Measurements from ENCODE around the gene PANK4. TPM values are rescaled to one million over a fixed set of nuclear protein-coding genes. Genes with fewer than 3 reads are reported as not detected.

PANK4 gene
- total and polyA plus RNA-seq, 2 of the 8 experiments (the other 6 are each of a cell fraction or from before 2014, with no cell fraction given), result 20.1 to 29.7 TPM

DNA sequence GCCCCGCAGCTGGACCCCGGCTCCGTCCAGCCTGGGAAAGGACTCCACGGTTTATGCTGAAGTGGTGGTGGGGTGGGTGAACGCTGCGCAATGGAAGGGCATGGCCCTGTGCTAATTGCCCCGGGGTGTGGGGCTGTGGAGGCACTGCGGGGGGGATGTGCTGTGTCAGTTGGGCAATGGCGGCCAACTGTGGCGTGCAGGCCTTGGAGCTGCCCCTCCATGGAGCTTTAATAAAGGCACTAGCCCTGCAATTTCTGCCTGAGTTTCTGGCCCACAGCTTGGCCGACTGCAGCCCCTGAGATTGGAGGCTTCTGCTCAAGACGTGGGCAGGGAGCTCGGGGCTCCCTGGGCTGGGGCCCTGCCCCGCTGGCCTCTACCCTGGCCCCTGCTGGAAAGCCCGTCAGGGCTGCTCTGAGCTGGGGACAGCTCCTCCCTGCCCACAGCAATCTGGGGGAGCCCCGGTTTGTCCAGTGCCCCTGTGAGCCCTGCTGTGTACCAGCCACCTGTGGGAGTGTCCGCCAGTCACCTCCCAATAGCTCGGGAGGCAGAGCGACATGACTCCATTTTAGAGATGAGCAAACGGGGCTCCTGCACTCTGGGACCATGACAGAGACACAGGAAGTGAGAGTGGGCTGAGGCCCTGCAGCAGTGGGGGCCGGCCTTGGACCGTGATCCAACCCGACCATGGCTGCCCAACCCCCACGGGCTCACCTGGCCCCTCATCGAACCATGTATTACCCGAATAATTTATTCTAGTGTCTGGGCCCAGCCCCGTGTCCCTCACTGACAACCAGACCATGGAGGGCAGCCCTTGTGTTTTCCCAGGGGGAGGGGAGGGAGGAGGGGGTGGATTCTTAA is 21.0 kb upstream of the PANK4 start (continued):
- TF ChIP-seq, protein P1, sequence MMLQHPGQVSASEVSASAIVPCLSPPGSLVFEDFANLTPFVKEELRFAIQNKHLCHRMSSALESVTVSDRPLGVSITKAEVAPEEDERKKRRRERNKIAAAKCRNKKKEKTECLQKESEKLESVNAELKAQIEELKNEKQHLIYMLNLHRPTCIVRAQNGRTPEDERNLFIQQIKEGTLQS (IDR thresholded peaks at IDR 0.05; ENCODE audit: insufficient read depth, low read depth, low read length), result no peak
- TF ChIP-seq SRF (IDR thresholded peaks at IDR 0.05; ENCODE audit: low read depth, low read length) (no peak), SUZ12 (IDR thresholded peaks at IDR 0.05; ENCODE audit: low read length) (no peak), CREB1 (IDR thresholded peaks at IDR 0.05) (no peak), YY1 (IDR thresholded peaks at IDR 0.05; ENCODE audit: low read depth, low read length) (peak; percentile 76; the same call in 1 of the 2 replicates), BACH1 (IDR thresholded peaks at IDR 0.05; ENCODE audit: low read length) (peak; percentile 16; the same call in 1 of the 2 replicates), EZH2 (IDR thresholded peaks at IDR 0.05; ENCODE audit: low read depth, low read length, severe bottlenecking) (no peak)
- TF ChIP-seq, protein P2, sequence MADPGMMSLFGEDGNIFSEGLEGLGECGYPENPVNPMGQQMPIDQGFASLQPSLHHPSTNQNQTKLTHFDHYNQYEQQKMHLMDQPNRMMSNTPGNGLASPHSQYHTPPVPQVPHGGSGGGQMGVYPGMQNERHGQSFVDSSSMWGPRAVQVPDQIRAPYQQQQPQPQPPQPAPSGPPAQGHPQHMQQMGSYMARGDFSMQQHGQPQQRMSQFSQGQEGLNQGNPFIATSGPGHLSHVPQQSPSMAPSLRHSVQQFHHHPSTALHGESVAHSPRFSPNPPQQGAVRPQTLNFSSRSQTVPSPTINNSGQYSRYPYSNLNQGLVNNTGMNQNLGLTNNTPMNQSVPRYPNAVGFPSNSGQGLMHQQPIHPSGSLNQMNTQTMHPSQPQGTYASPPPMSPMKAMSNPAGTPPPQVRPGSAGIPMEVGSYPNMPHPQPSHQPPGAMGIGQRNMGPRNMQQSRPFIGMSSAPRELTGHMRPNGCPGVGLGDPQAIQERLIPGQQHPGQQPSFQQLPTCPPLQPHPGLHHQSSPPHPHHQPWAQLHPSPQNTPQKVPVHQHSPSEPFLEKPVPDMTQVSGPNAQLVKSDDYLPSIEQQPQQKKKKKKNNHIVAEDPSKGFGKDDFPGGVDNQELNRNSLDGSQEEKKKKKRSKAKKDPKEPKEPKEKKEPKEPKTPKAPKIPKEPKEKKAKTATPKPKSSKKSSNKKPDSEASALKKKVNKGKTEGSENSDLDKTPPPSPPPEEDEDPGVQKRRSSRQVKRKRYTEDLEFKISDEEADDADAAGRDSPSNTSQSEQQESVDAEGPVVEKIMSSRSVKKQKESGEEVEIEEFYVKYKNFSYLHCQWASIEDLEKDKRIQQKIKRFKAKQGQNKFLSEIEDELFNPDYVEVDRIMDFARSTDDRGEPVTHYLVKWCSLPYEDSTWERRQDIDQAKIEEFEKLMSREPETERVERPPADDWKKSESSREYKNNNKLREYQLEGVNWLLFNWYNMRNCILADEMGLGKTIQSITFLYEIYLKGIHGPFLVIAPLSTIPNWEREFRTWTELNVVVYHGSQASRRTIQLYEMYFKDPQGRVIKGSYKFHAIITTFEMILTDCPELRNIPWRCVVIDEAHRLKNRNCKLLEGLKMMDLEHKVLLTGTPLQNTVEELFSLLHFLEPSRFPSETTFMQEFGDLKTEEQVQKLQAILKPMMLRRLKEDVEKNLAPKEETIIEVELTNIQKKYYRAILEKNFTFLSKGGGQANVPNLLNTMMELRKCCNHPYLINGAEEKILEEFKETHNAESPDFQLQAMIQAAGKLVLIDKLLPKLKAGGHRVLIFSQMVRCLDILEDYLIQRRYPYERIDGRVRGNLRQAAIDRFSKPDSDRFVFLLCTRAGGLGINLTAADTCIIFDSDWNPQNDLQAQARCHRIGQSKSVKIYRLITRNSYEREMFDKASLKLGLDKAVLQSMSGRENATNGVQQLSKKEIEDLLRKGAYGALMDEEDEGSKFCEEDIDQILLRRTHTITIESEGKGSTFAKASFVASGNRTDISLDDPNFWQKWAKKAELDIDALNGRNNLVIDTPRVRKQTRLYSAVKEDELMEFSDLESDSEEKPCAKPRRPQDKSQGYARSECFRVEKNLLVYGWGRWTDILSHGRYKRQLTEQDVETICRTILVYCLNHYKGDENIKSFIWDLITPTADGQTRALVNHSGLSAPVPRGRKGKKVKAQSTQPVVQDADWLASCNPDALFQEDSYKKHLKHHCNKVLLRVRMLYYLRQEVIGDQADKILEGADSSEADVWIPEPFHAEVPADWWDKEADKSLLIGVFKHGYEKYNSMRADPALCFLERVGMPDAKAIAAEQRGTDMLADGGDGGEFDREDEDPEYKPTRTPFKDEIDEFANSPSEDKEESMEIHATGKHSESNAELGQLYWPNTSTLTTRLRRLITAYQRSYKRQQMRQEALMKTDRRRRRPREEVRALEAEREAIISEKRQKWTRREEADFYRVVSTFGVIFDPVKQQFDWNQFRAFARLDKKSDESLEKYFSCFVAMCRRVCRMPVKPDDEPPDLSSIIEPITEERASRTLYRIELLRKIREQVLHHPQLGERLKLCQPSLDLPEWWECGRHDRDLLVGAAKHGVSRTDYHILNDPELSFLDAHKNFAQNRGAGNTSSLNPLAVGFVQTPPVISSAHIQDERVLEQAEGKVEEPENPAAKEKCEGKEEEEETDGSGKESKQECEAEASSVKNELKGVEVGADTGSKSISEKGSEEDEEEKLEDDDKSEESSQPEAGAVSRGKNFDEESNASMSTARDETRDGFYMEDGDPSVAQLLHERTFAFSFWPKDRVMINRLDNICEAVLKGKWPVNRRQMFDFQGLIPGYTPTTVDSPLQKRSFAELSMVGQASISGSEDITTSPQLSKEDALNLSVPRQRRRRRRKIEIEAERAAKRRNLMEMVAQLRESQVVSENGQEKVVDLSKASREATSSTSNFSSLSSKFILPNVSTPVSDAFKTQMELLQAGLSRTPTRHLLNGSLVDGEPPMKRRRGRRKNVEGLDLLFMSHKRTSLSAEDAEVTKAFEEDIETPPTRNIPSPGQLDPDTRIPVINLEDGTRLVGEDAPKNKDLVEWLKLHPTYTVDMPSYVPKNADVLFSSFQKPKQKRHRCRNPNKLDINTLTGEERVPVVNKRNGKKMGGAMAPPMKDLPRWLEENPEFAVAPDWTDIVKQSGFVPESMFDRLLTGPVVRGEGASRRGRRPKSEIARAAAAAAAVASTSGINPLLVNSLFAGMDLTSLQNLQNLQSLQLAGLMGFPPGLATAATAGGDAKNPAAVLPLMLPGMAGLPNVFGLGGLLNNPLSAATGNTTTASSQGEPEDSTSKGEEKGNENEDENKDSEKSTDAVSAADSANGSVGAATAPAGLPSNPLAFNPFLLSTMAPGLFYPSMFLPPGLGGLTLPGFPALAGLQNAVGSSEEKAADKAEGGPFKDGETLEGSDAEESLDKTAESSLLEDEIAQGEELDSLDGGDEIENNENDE (IDR thresholded peaks at IDR 0.05; ENCODE audit: insufficient replicate concordance, low read length), result no peak

Measured in H1 (cell line).